ENCODE measurements around the gene NNMT.

The NNMT gene

GRCh38 chr11:114263513-114264170, 32.6 kb upstream of the NNMT start:
- no peak overlapping the region for H3K4me3 ChIP-seq (ENCODE audit: low read depth, low read length)
- no peak for DNase-seq (ENCODE audit: low read depth)
- TF ChIP-seq, protein P1, sequence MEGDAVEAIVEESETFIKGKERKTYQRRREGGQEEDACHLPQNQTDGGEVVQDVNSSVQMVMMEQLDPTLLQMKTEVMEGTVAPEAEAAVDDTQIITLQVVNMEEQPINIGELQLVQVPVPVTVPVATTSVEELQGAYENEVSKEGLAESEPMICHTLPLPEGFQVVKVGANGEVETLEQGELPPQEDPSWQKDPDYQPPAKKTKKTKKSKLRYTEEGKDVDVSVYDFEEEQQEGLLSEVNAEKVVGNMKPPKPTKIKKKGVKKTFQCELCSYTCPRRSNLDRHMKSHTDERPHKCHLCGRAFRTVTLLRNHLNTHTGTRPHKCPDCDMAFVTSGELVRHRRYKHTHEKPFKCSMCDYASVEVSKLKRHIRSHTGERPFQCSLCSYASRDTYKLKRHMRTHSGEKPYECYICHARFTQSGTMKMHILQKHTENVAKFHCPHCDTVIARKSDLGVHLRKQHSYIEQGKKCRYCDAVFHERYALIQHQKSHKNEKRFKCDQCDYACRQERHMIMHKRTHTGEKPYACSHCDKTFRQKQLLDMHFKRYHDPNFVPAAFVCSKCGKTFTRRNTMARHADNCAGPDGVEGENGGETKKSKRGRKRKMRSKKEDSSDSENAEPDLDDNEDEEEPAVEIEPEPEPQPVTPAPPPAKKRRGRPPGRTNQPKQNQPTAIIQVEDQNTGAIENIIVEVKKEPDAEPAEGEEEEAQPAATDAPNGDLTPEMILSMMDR (IDR thresholded peaks at IDR 0.05; ENCODE audit: control insufficient read depth, extremely low read depth, insufficient read depth) = no peak

DNA sequence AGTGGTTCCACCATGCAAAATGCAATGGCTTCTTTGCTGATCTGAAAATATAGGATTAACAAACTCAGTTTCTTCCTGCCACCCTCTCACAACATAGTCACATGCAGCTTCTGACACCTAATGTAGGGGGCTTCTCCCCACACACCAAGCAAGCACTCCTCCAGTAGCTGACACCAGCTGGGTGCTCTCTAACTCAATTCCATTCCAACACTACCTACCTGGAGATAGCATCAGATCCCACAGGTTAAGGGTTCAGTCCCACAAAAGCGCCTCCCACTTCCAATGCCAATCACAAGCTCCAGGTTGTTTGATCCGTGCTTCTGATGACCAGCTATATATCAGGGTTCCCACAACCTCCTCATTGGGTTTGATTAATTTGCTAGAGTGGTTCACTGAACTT, 31.8 kb upstream of the NNMT start:
- TF ChIP-seq, protein P1 (IDR thresholded peaks at IDR 0.05; ENCODE audit: control insufficient read depth, extremely low read depth, insufficient read depth) = no peak
- no peak overlapping the region for H3K4me3 ChIP-seq (ENCODE audit: low read depth, low read length)
- DNase-seq (ENCODE audit: low read depth) = no peak

- no peak for DNase-seq (ENCODE audit: low read depth)
Measured at GRCh38 chr11:114265122-114265878, 30.9 kb upstream of the NNMT start.

GRCh38 chr11:114269498-114269897, 26.7 kb upstream of the NNMT start:
- no peak for DNase-seq (ENCODE audit: low read depth)
- TF ChIP-seq, protein P1 (IDR thresholded peaks at IDR 0.05; ENCODE audit: control insufficient read depth, extremely low read depth, insufficient read depth) = no peak
- no peak overlapping the region for H3K4me3 ChIP-seq (ENCODE audit: low read depth, low read length)

More at GRCh38 chr11:114265122-114265878, 30.9 kb upstream of the NNMT start:
- no peak overlapping the region for H3K4me3 ChIP-seq (ENCODE audit: low read depth, low read length)
- TF ChIP-seq, protein P1 (IDR thresholded peaks at IDR 0.05; ENCODE audit: control insufficient read depth, extremely low read depth, insufficient read depth) = no peak

- no peak for DNase-seq (ENCODE audit: low read depth)
- H3K4me3 ChIP-seq (ENCODE audit: low read depth, low read length) = no peak overlapping the region
- TF ChIP-seq, protein P1 (IDR thresholded peaks at IDR 0.05; ENCODE audit: control insufficient read depth, extremely low read depth, insufficient read depth) = no peak
Measured at GRCh38 chr11:114270531-114271270, 25.5 kb upstream of the NNMT start.

GRCh38 chr11:114271316-114271715, 24.9 kb upstream of the NNMT start:
- H3K4me3 ChIP-seq (ENCODE audit: low read depth, low read length) = no peak overlapping the region
- DNase-seq (ENCODE audit: low read depth) = no peak
- TF ChIP-seq, protein P1 (IDR thresholded peaks at IDR 0.05; ENCODE audit: control insufficient read depth, extremely low read depth, insufficient read depth) = no peak

Data from LNCaP clone FGC (cell line).